Activated CD4-positive, alpha-beta T cell treated with anti-CD3 and anti-CD28 coated beads, Interleukin-2, amount 10 ng/mL, durations not matched to agents 24 days and 14 days (primary cell): Measurements from ENCODE around the gene BBS9. TPM values are rescaled to one million over a fixed set of nuclear protein-coding genes. Genes with fewer than 3 reads are reported as not detected.
A peak's percentile ranks its signal among the peaks of the same experiment; 100 is the strongest.

Source experiments
- DNase-seq: peaks from one replicate; pipeline ENCODE4 v3.0.0; 2022
- H3K27ac Mint-ChIP-seq: one replicate; pipeline ENCODE4 v1.8.0; 2022; ENCODE audit warnings: mild to moderate bottlenecking, mixed read lengths
- H3K27me3 Mint-ChIP-seq: one replicate; pipeline ENCODE4 v1.8.0; 2022; ENCODE audit warnings: mixed read lengths
- H3K36me3 Mint-ChIP-seq: one replicate; pipeline ENCODE4 v1.8.0; 2022; ENCODE audit warnings: low read depth, mild to moderate bottlenecking, mixed read lengths
- H3K4me1 Mint-ChIP-seq: one replicate; pipeline ENCODE4 v1.8.0; 2021; ENCODE audit warnings: mixed read lengths
- H3K4me3 Mint-ChIP-seq: one replicate; pipeline ENCODE4 v1.8.0; 2022; ENCODE audit warnings: mild to moderate bottlenecking, moderate library complexity, mixed read lengths
- H3K9me3 Mint-ChIP-seq: one replicate; pipeline ENCODE4 v1.8.0; 2021; ENCODE audit warnings: mixed read lengths
- intact Hi-C: fragments of 100-400 bp; cut with micrococcal nuclease; formaldehyde crosslinking; loops from one replicate; pipeline ENCODE4 v1.15.1; 2023
- total RNA-seq: library from RNA; stranded (reverse); gene quantifications from 2 replicates; pipeline ENCODE4 v1.2.3, GENCODE V29; 2022

Gene BBS9
- total RNA-seq, 1 donor from 2014 or later, result 4.3 TPM

DNA sequence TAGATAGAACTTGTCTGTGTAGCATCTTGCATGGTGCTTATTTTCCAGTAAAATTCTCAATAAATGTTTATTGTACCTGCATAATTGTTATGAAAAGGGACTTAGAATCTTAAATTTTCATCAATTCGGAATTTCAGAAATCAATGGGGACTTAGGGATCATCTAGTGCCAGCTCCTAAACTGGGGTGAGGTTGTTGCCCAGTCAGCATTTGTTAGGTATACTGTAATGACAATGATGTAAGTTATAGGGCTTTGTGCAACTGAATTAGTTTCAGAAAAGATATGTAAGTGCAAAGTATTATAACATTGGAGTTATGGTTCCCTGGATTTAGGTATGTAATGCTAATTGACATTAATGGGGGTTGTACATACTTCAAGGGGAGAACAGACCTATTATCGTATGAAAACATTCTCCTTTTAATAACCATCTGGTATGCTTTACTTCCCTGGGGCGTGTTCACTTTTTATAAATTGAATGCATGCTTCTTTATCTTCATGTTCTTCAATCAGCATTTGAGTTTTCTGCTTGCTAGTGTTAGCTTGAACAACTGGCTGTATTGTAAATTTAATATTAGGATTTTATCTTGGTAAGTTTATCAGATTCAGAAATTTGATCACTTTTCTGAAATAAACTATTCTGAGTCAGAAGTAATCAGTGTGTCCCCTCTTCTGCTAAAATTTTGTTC, 270.3 kb downstream of the BBS9 start:
- Mint-ChIP-seq H3K4me3 (no peak overlapping the region), H3K27ac (no peak overlapping the region), H3K27me3 (no peaks in the 10 kb centered on the region), H3K36me3 (no peaks in the 10 kb centered on the region), H3K9me3 (peaks cover 5% of the 10 kb centered on the region), H3K4me1 (no peaks in the 10 kb centered on the region)
- intact Hi-C loops, result no loop called here
- DNase-seq, result no peak

DNA sequence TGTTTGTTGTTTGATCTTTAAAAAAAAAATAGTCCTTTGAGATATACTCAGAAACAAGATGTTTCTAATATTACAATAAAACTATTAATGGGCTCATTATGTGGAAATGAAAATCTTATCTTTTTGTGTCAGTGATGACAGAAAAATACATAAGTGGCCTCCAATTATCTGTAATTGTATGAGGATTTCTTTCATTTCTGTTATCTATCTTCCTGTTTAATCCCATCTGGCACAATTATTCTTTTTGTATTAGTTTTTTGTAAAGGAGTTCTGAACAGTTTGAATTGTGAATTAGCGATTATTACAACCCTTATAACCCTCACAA, 270.8 kb downstream of the BBS9 start:
- H3K36me3 Mint-ChIP-seq, result no peaks in the 10 kb centered on the region
- no peaks in the 10 kb centered on the region for H3K4me1 Mint-ChIP-seq
- H3K27me3 Mint-ChIP-seq, result no peaks in the 10 kb centered on the region
- intact Hi-C loops, result no loop called here
- H3K9me3 Mint-ChIP-seq, result peaks cover 5% of the 10 kb centered on the region
- DNase-seq, result no peak
- no peak overlapping the region for H3K4me3 Mint-ChIP-seq
- no peak overlapping the region for H3K27ac Mint-ChIP-seq

DNA sequence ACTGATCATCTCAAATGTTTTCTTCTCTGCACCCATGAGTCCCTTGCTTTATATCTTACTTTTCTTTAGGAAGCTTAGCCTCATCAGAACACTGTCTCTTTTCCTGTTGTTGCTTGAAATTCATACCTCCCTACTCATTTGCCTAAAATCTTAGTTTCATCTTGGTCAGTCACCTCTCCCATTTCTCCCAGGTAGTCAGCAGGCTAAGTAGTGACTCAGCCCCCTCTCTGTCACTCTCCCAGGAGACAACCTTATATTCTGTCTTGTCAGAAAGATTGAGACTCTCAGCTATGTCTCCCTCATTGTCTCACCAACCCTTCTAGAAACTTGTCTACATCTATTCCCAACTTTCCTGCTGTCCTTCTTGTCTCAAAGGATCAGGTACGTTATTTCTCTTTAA, 280.9 kb downstream of the BBS9 start:
- H3K27ac Mint-ChIP-seq, result no peak overlapping the region
- H3K4me3 Mint-ChIP-seq, result no peak overlapping the region
- intact Hi-C loops, result no loop called here
- no peaks in the 10 kb centered on the region for H3K4me1 Mint-ChIP-seq
- H3K36me3 Mint-ChIP-seq, result no peaks in the 10 kb centered on the region
- no peaks in the 10 kb centered on the region for H3K27me3 Mint-ChIP-seq
- peaks cover 11% of the 10 kb centered on the region for H3K9me3 Mint-ChIP-seq
- DNase-seq, result no peak

DNA sequence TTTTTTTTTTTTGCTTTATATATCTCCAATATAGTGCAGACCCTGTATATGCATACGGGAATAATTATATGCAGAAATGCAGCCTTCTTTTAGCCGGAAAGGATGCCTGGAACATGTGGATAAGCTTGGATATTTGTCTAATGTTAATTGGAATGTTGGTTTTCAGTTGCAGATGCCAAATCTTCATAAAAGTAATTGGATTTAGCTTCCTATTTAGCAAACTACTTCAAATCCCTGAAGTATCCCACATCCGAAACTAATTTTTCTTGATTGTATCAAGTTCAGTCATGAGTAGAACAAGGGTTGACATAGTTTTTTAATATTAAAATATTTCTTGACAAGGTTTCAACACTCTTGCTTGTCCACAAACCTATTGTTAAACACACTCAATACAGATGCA, 281.7 kb downstream of the BBS9 start:
- Mint-ChIP-seq H3K36me3 (no peaks in the 10 kb centered on the region), H3K27me3 (no peaks in the 10 kb centered on the region), H3K4me3 (no peak overlapping the region), H3K27ac (no peak overlapping the region), H3K4me1 (no peaks in the 10 kb centered on the region), H3K9me3 (peaks cover 10% of the 10 kb centered on the region)
- no peak for DNase-seq
- intact Hi-C loops, result no loop called here

DNA sequence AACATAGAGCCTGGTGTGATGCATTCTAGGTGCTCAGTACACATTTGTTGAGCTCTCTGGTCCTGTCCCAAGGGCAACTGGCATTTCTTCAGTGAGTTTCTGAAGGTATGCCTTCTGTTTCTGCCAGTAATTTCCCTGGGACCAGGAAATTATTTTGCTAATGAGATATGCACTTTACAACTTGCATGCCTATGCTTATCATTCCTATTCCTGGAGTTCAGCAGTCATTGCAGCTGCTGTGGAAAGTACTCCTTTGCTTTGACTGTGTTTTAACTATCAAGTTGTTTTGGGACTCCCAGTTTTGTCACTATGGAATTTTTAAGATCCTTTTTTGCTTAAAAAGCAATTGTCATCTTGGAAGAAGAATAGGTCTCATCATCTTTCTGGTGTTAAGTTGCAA, 283.0 kb downstream of the BBS9 start:
- Mint-ChIP-seq H3K4me3 (no peak overlapping the region), H3K4me1 (no peaks in the 10 kb centered on the region), H3K9me3 (peaks cover 6% of the 10 kb centered on the region), H3K27me3 (no peaks in the 10 kb centered on the region), H3K36me3 (no peaks in the 10 kb centered on the region), H3K27ac (no peak overlapping the region)
- DNase-seq, result no peak
- intact Hi-C loops, result no loop called here

DNA sequence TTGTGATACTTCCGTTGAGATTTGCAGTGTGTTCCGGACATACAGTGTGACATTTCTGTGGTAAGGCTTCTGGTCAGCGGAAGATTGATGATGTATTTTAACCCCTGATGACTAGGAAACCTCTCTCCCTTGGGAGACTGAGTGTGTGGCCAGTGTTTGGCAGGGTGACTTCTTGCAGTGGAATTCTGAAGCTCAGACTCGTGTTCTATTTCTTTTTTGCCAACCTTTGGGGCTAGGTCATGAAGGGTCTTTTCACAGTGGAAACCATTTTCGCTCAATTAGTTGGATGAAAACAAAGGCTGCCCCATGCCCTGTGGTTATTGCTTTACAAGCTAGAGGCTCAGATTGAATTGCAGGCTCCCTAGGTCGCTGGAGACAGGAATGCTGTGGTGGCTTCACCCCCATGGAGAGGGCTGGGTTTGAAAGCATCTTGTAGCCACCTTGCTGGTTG, 288.9 kb downstream of the BBS9 start:
- H3K4me1 Mint-ChIP-seq, result no peaks in the 10 kb centered on the region
- H3K27me3 Mint-ChIP-seq, result no peaks in the 10 kb centered on the region
- H3K4me3 Mint-ChIP-seq, result no peak overlapping the region
- no peak overlapping the region for H3K27ac Mint-ChIP-seq
- no peaks in the 10 kb centered on the region for H3K36me3 Mint-ChIP-seq
- H3K9me3 Mint-ChIP-seq, result no peaks in the 10 kb centered on the region
- DNase-seq, result no peak
- intact Hi-C loops, result no loop called here

DNA sequence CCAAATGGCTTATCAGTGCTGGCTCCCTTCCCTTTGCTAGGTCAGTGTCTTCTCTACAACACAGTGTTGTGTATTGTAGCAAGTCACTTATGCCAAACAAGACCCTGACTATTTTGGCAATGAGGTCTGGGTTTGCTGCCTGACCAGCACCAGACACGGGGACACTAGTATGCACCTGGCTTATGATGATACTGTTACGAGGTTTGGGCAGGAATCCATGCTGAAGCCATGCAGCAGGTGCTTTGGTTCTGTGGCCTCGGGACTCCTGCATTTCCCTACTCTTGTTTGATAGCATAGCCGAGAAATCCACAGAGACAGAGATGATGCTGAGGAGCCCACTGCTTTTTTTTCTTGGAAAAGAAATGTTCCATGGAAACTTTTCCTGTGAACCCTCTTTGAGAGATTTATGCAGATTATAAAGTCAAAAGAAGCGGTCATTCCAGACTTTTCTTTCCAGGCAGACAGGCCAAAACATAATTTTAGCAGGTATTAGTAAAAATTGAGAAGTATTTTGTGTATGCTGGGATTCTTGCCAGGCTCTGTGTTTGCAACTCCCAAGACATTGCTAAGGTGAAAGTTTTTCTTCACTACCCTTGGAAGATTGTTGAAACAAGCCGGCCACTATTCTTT, 291.1 kb downstream of the BBS9 start:
- DNase-seq, result no peak
- Mint-ChIP-seq H3K4me1 (no peaks in the 10 kb centered on the region), H3K9me3 (no peaks in the 10 kb centered on the region), H3K27ac (no peak overlapping the region), H3K4me3 (no peak overlapping the region), H3K36me3 (no peaks in the 10 kb centered on the region), H3K27me3 (no peaks in the 10 kb centered on the region)
- intact Hi-C loops, result no loop called here

DNA sequence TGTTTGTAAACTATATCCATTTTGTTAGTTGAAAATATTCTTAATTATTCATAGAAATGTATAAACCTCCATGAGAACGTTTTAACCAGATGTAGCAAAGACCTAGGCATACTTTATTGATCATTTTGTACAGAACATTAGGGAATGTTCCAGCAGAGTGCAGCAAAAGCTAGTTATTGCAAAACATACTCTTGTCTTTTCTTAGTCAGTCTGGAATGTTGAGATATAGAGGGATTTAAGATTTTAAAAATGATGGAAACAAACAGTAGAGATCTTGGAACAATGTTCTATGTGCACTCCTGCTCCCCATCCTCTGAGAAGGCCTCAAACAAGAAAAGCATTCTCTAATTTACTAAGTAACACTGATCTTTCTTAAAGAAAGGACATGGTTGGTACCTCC, 292.1 kb downstream of the BBS9 start:
- Mint-ChIP-seq H3K4me3 (no peak overlapping the region), H3K4me1 (no peaks in the 10 kb centered on the region), H3K27me3 (no peaks in the 10 kb centered on the region), H3K9me3 (no peaks in the 10 kb centered on the region), H3K36me3 (no peaks in the 10 kb centered on the region), H3K27ac (no peak overlapping the region)
- DNase-seq, result no peak
- intact Hi-C loops, result no loop called here

DNA sequence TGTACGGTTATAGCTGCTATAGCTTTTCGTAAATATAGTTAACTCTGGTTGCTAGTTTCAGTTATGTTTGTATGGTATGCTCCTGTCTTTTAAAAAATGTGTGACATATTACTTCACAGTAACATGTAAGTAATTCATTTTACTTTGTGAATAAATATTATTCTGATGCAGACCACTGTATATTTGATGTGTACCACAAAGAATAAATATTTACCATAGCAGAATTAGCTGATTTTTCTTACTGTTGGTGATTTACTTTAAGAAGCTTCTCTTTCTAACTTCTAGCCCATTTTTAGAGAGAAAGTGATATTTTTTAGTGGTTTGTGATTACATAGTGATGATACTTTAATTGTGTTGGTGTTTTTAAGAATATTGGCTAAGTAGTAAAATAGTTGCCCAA, 292.8 kb downstream of the BBS9 start:
- Mint-ChIP-seq H3K4me3 (no peak overlapping the region), H3K36me3 (no peaks in the 10 kb centered on the region), H3K27me3 (no peaks in the 10 kb centered on the region), H3K9me3 (no peaks in the 10 kb centered on the region), H3K27ac (no peak overlapping the region), H3K4me1 (no peaks in the 10 kb centered on the region)
- DNase-seq, result no peak
- intact Hi-C loops, result no loop called here

DNA sequence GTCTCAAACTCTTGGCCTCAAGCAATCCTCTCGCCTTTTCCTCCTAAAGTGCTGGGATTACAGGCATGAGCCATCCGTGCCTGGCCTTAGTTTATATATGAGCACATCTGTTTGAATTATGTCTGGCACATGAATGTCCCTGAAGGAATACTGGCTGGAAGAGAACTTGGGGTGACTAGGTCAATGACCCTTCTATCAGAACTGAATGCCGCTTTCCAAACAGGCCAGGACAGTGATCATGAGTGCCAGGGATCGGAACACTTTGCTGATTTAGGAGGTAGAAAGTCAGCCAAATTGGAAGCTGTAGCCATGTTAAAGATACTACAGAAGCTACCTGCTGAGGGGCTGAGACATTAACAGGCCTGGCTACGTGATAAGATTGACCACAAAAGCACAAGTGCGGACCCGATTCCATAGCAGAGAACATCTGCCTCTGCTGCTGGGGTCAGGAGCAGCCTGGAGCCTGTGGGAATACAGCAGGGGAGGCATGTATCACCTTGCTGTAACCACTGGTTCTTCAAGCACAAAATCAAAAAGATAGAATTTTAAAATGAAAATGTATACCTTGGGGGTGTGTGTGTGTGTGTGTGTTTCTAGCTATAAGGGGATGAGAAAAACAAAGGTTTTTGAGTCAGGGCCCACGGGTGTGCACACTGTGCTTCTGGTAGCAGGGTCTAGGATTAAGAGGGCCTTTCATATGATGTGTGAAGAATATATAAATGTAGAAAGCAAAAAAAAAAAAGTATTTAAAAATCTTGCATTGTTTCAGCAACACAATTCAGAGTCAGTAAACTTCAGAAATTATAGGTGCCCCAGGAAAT, 293.7 kb downstream of the BBS9 start:
- no peak overlapping the region for H3K4me3 Mint-ChIP-seq
- no peaks in the 10 kb centered on the region for H3K9me3 Mint-ChIP-seq
- intact Hi-C loops, result no loop called here
- H3K27ac Mint-ChIP-seq, result no peak overlapping the region
- H3K36me3 Mint-ChIP-seq, result no peaks in the 10 kb centered on the region
- no peaks in the 10 kb centered on the region for H3K4me1 Mint-ChIP-seq
- H3K27me3 Mint-ChIP-seq, result no peaks in the 10 kb centered on the region
- DNase-seq, result no peak

DNA sequence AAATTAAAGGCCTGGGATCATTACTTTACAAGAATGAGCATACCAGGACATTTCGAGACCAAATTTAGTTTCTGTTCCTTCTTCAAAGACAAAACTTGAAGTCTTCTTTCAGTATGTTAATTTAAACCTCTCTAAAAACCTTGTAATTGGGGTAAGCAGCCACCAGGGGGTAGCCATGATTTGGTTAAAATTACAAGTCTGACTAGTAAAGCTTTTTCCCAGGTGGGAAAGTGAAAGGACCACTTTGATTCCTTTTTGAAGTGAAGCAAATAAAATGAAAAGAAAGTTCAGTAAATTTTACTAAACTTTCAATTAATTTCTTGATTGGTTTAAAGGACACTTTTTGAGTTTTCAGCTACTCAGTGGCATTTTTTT, 294.3 kb downstream of the BBS9 start:
- H3K27ac Mint-ChIP-seq, result no peak overlapping the region
- peak; percentile 58 for DNase-seq
- no peaks in the 10 kb centered on the region for H3K4me1 Mint-ChIP-seq
- H3K36me3 Mint-ChIP-seq, result no peaks in the 10 kb centered on the region
- no peak overlapping the region for H3K4me3 Mint-ChIP-seq
- intact Hi-C loops, result no loop called here
- no peaks in the 10 kb centered on the region for H3K27me3 Mint-ChIP-seq
- H3K9me3 Mint-ChIP-seq, result no peaks in the 10 kb centered on the region

DNA sequence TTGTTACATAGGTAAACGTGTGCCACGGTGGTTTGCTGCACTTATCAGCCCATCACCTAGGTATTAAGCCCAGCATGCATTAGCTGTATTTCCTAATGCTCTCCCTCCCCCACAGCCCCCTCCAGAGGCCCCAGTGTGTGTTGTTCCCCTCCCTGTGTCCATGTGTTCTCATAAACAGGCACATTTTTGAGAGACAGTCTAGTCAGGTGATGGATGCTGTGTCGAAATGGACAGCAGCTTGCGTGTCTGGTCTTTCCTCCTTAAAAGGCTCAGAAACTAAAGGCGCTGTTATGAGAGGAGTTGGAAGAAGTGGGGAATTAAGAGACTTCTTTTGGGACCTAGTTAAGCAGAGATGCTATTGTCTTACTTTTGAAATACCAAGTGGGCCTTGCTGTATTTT, 296.0 kb downstream of the BBS9 start:
- H3K27me3 Mint-ChIP-seq, result no peaks in the 10 kb centered on the region
- no peak overlapping the region for H3K4me3 Mint-ChIP-seq
- no peak for DNase-seq
- no peaks in the 10 kb centered on the region for H3K4me1 Mint-ChIP-seq
- no peaks in the 10 kb centered on the region for H3K9me3 Mint-ChIP-seq
- H3K27ac Mint-ChIP-seq, result no peak overlapping the region
- no peaks in the 10 kb centered on the region for H3K36me3 Mint-ChIP-seq
- intact Hi-C loops, result no loop called here

DNA sequence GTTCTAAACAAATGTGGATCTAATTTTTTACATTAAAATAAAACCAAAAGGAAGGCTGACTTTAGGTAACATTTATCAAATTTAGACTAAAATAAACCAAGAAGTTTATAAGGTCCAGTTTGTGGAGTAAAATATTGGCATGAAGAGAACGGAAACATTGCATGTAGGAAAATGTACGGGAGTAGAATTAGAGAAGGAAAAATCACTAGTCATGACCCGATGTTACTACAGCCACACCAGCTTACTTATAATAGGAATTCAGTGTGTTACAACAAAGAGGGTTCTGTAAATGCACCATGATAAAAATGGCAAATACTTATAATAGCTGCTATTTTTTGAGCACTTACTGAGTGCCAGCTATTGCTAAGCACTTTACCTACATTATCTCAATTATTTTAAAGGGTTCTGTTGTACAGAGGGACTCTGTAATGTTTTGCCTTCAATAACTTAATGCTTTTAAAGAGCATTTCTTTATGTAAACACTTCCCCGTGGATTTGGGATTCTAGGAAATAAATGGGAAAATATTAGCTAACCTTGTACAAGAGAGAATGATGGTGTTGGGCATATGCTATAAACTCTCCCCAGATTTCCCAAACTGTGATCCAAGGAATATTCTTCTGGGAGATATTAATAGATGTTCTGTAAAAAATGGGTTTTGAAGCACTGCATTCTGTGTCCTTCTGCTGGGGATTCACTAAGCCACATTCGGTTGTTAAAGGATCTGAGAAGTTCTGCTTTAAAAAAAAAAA, 296.7 kb downstream of the BBS9 start:
- intact Hi-C loops, result no loop called here
- no peaks in the 10 kb centered on the region for H3K4me1 Mint-ChIP-seq
- no peaks in the 10 kb centered on the region for H3K27me3 Mint-ChIP-seq
- H3K36me3 Mint-ChIP-seq, result no peaks in the 10 kb centered on the region
- no peaks in the 10 kb centered on the region for H3K9me3 Mint-ChIP-seq
- no peak for DNase-seq
- H3K27ac Mint-ChIP-seq, result no peak overlapping the region
- H3K4me3 Mint-ChIP-seq, result no peak overlapping the region

DNA sequence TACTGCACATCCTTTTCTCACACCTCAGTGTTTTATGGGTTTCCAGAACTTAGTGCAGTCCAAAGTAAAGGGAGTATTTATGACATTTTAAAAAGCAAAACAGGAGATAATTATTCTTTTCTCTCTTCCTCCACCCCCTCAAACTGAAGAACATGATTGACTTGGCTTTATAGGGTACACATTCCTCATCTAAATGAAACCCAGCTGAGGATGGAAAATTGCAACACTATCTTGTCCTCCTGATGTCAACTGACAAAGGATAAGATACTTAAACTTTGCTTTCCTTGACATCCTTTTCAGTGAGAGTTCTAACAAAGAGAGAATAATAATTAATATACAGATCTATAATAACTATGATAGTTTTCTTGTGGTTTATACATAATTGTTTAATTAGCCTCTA, 299.1 kb downstream of the BBS9 start:
- Mint-ChIP-seq H3K27ac (no peak overlapping the region), H3K27me3 (no peaks in the 10 kb centered on the region), H3K9me3 (no peaks in the 10 kb centered on the region), H3K36me3 (no peaks in the 10 kb centered on the region), H3K4me1 (no peaks in the 10 kb centered on the region), H3K4me3 (no peak overlapping the region)
- intact Hi-C loops, result no loop called here
- no peak for DNase-seq
